ENCODE measurements around the gene DISP2.

DNA sequence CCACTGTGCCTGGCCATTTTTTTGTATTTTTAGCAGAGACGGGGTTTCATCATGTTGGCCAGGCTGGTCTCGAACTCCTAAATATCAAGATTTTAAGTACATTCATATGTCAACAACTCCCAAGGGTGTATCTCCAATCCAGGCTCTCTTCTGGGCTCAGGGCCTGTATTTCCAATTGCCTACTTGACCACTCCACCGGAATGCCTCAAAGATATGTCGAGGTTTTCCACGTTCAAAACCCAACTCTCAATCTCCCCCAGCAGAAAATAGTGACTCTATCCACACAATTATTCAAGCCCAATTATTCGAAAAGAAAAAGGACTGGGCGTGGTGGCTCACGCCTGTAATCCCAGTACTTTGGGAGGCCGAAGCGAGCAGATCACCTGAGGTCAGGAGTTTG, 22.6 kb downstream of the DISP2 start:
- no peak for TF ChIP-seq POLR2A (IDR thresholded peaks at IDR 0.05)
- TF ChIP-seq, protein P1, sequence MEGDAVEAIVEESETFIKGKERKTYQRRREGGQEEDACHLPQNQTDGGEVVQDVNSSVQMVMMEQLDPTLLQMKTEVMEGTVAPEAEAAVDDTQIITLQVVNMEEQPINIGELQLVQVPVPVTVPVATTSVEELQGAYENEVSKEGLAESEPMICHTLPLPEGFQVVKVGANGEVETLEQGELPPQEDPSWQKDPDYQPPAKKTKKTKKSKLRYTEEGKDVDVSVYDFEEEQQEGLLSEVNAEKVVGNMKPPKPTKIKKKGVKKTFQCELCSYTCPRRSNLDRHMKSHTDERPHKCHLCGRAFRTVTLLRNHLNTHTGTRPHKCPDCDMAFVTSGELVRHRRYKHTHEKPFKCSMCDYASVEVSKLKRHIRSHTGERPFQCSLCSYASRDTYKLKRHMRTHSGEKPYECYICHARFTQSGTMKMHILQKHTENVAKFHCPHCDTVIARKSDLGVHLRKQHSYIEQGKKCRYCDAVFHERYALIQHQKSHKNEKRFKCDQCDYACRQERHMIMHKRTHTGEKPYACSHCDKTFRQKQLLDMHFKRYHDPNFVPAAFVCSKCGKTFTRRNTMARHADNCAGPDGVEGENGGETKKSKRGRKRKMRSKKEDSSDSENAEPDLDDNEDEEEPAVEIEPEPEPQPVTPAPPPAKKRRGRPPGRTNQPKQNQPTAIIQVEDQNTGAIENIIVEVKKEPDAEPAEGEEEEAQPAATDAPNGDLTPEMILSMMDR (IDR thresholded peaks at IDR 0.05) = no peak
